ENCODE results near the gene DNAJB7. TPM values are rescaled to one million over a fixed set of nuclear protein-coding genes. Genes with fewer than 3 reads are reported as not detected.
A peak's percentile ranks its signal among the peaks of the same experiment; 100 is the strongest.

The DNAJB7 gene
- total RNA-seq, 1 experiment from 2014 or later: not detected

DNA sequence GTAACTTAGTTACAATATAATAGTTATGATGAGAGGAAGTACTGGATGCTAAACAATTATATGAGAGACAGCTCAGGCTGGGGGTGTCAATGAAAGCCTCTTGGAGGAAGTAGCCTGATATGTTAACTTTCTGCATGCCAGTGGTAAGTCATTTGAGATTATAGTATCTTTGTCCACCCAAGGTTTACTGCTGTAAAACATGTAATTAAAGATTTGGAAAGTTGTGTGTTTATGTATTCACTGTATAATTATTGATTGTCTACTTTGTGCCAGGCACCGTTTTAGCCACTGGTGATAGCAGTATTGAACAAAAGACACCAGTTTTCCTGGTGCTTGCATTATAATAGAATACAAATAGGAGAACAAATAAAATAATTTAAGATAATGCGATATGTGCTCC is 624 bp upstream of the DNAJB7 start:
- no peaks in the 10 kb centered on the region for H3K9me3 ChIP-seq (ENCODE audit: low read depth, low read length, poor library complexity, severe bottlenecking)
- H3K27me3 ChIP-seq (replicated peaks; ENCODE audit: insufficient read depth, low read depth, low read length, poor library complexity): no peaks in the 10 kb centered on the region
- H3K36me3 ChIP-seq (ENCODE audit: insufficient read depth, low read length, poor library complexity, severe bottlenecking): peaks cover 17% of the 10 kb centered on the region
- H3K4me3 ChIP-seq (ENCODE audit: low read depth, low read length, poor library complexity, severe bottlenecking): no peak overlapping the region
- H3K4me1 ChIP-seq (ENCODE audit: insufficient read depth, low read length, poor library complexity, severe bottlenecking): peaks cover 4% of the 10 kb centered on the region
- no peak overlapping the region for H3K27ac ChIP-seq (ENCODE audit: low read depth, low read length, poor library complexity, severe bottlenecking)
- ChIA-PET CTCF (no interaction called here), POLR2A (ENCODE audit: low non-redundant PET) (no interaction called here)
- intact Hi-C loops (cut with micrococcal nuclease; ENCODE audit: unreplicated experiment): no loop called here
- TF ChIP-seq, protein P1, sequence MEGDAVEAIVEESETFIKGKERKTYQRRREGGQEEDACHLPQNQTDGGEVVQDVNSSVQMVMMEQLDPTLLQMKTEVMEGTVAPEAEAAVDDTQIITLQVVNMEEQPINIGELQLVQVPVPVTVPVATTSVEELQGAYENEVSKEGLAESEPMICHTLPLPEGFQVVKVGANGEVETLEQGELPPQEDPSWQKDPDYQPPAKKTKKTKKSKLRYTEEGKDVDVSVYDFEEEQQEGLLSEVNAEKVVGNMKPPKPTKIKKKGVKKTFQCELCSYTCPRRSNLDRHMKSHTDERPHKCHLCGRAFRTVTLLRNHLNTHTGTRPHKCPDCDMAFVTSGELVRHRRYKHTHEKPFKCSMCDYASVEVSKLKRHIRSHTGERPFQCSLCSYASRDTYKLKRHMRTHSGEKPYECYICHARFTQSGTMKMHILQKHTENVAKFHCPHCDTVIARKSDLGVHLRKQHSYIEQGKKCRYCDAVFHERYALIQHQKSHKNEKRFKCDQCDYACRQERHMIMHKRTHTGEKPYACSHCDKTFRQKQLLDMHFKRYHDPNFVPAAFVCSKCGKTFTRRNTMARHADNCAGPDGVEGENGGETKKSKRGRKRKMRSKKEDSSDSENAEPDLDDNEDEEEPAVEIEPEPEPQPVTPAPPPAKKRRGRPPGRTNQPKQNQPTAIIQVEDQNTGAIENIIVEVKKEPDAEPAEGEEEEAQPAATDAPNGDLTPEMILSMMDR (conservative IDR thresholded peaks at IDR 0.05; ENCODE audit: low read depth, low read length): no peak
- TF ChIP-seq EZH2 (IDR thresholded peaks at IDR 0.05; ENCODE audit: borderline replicate concordance, low read depth, low read length, poor library complexity, severe bottlenecking): no peak
- BruUV-seq (replicated peaks): no TSS peak
- DNase-seq (ENCODE audit: low spot score): no peak

DNA sequence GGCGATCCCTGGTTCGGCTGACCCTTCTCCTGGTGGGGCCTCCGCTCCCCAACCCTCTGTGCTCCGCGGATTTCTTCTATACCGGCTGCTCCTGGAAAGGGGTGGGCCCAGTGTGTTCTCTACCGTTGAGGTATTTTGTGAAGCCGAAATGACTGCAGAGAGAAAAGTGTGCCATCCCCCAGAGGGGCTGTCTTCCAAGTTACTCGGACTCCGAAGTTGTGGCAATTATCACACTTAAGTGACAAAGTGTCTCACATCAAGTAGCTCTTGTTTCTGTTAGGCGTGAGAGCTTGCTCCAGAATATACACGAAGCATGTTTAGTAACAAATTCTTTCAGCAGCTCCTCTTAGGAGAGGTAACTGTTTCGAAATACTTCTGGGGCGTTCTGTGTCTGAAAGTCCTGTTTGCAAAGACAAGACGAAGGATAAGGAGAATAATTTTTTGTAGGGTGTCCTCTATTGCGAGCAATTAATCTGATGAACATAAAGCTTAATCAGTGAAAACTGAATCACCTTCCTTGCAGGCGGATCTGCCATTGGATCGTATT is 4.5 kb downstream of the DNAJB7 start:
- intact Hi-C loops (cut with micrococcal nuclease; ENCODE audit: unreplicated experiment): no loop called here
- Histone ChIP-seq H3K9me3 (ENCODE audit: low read depth, low read length, poor library complexity, severe bottlenecking) (no peaks in the 10 kb centered on the region), H3K27me3 (replicated peaks; ENCODE audit: insufficient read depth, low read depth, low read length, poor library complexity) (no peaks in the 10 kb centered on the region), H3K4me1 (ENCODE audit: insufficient read depth, low read length, poor library complexity, severe bottlenecking) (peaks cover 8% of the 10 kb centered on the region), H3K36me3 (ENCODE audit: insufficient read depth, low read length, poor library complexity, severe bottlenecking) (peaks cover 17% of the 10 kb centered on the region), H3K4me3 (ENCODE audit: low read depth, low read length, poor library complexity, severe bottlenecking) (peak overlapping the region; percentile 75), H3K27ac (ENCODE audit: low read depth, low read length, poor library complexity, severe bottlenecking) (peak overlapping the region; percentile 98)
- DNase-seq (ENCODE audit: low spot score): no peak
- TSS peak; percentile 60 for BruUV-seq (replicated peaks)
- ChIA-PET POLR2A (ENCODE audit: low non-redundant PET) (interaction anchor here (0.6 kb wide), 1 partner anchor 514 kb away, joined by 3 read pairs; no protein-coding TSS in a partner anchor), CTCF (interaction anchor here (0.7 to 1.1 kb wide), 2 partner anchors 41 to 175 kb away, joined by 3 to 4 read pairs; no protein-coding TSS in a partner anchor)
- TF ChIP-seq, protein P1 (conservative IDR thresholded peaks at IDR 0.05; ENCODE audit: low read depth, low read length): no peak
- no peak for TF ChIP-seq EZH2 (IDR thresholded peaks at IDR 0.05; ENCODE audit: borderline replicate concordance, low read depth, low read length, poor library complexity, severe bottlenecking)

DNA sequence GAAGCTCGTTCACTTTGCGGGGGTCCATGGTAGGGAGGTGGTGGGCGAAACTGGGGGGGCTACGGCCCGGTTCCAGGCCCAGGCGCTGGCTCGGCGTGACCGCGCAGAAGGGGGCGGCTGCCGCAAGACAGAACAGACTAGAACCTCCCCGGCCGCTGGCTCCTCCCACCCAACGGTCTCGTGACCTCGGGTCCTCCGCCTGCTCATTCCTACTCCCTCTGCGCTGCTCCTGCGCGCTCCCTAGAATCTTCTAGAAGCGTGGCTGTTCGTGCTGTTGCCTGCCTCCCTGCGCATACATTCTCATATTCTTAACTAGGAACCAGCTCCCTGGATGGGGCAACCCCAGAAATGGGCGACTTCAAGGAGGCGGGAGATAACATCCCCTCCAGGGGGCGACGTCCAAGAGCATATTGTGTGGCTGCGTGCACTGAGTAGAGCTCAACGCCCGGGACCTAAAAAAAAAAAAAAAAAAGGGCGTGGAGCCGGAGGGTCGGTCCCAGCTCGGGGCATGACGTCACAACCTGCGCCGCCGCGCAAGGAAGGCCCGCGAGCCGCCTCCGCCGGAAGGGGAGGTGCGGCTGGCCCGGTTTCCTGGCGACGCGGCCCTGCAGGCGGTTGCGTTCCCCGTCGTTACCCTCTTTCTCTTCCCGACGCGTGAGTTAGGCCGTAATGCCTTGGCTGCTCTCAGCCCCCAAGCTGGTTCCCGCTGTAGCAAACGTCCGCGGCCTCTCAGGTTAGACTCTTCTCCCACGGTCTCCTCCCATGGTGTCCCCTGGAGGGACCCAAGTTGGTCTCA is 5.2 kb downstream of the DNAJB7 start, which contains the start of the genes ST13 and XPNPEP3:
TSS of gene ST13 (minus strand) at position 127 of the 796 bp plus-strand sequence. CDS start at position 28, 99 bp downstream.
TSS of gene XPNPEP3 (plus strand) at position 636 of the 796 bp plus-strand sequence. CDS start at position 670, 34 bp downstream.
- POLR2A ChIA-PET (ENCODE audit: low non-redundant PET): interaction anchor here (0.6 kb wide), 4 partner anchors 80 to 514 kb away, joined by 3 to 10 read pairs (median 6); no protein-coding TSS in a partner anchor
- Histone ChIP-seq H3K27me3 (replicated peaks; ENCODE audit: insufficient read depth, low read depth, low read length, poor library complexity) (no peaks in the 10 kb centered on the region), H3K4me1 (ENCODE audit: insufficient read depth, low read length, poor library complexity, severe bottlenecking) (peaks cover 15% of the 10 kb centered on the region), H3K36me3 (ENCODE audit: insufficient read depth, low read length, poor library complexity, severe bottlenecking) (peaks cover 17% of the 10 kb centered on the region), H3K4me3 (ENCODE audit: low read depth, low read length, poor library complexity, severe bottlenecking) (peak within 1 kb of the TSS; percentile 75), H3K27ac (ENCODE audit: low read depth, low read length, poor library complexity, severe bottlenecking) (peak within 1 kb of the TSS; percentile 98), H3K9me3 (ENCODE audit: low read depth, low read length, poor library complexity, severe bottlenecking) (no peaks in the 10 kb centered on the region)
- CTCF ChIA-PET: interaction anchor here (0.6 to 1.1 kb wide), 5 partner anchors 42 to 417 kb away, joined by 3 to 5 read pairs (median 4); no protein-coding TSS in a partner anchor
- peak; percentile 98 for DNase-seq (ENCODE audit: low spot score)
- no peak for TF ChIP-seq EZH2 (IDR thresholded peaks at IDR 0.05; ENCODE audit: borderline replicate concordance, low read depth, low read length, poor library complexity, severe bottlenecking)
- TF ChIP-seq, protein P1 (conservative IDR thresholded peaks at IDR 0.05; ENCODE audit: low read depth, low read length): peak; percentile 40
- intact Hi-C loops (cut with micrococcal nuclease; ENCODE audit: unreplicated experiment): loop anchor here (1.0 kb wide), 1 partner anchor 37 kb away; the partner anchor contains the start of gene SLC25A17
- BruUV-seq (replicated peaks): no TSS peak
